Measurements from ENCODE around the gene ATP6V0B.

The ATP6V0B gene

GRCh38 chr1:43969746-43970466 lies 4.9 kb upstream of the ATP6V0B start, which contains the start of gene DPH2:
Gene DPH2, plus strand, starts transcription at chr1:43970010. Its CDS starts 166 bp downstream, at chr1:43970176.
- DNase-seq (ENCODE audit: low read depth) = peak; percentile 93

DNA sequence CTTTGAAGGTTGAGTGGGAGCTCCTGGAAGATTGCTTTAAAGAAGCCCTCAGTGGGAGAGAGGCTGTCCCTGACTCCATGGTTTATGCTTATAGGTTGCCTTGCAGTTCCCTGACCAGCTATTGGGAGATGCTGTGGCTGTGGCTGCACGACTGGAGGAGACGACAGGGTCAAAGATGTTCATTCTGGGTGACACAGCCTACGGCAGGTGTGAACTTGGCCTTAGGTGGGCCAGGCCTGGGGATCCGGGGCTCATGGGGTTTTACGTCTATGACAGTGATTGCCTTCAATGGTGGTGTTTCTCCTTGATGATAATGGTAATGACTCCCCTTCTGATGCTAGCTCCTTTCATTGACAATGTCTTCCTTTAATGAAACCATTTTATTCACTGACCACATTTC lies 4.3 kb upstream of the ATP6V0B start:
- DNase-seq (ENCODE audit: low read depth) = no peak

- no peak for DNase-seq (ENCODE audit: low read depth)
These were observed 3.8 kb upstream of the ATP6V0B start for GRCh38 chr1:43970911-43971310.

- no peak for DNase-seq (ENCODE audit: low read depth)
These were observed 3.3 kb upstream of the ATP6V0B start for GRCh38 chr1:43971336-43971980.

GRCh38 chr1:43973981-43974442 lies 748 bp upstream of the ATP6V0B start:
- DNase-seq (ENCODE audit: low read depth) = no peak

DNA sequence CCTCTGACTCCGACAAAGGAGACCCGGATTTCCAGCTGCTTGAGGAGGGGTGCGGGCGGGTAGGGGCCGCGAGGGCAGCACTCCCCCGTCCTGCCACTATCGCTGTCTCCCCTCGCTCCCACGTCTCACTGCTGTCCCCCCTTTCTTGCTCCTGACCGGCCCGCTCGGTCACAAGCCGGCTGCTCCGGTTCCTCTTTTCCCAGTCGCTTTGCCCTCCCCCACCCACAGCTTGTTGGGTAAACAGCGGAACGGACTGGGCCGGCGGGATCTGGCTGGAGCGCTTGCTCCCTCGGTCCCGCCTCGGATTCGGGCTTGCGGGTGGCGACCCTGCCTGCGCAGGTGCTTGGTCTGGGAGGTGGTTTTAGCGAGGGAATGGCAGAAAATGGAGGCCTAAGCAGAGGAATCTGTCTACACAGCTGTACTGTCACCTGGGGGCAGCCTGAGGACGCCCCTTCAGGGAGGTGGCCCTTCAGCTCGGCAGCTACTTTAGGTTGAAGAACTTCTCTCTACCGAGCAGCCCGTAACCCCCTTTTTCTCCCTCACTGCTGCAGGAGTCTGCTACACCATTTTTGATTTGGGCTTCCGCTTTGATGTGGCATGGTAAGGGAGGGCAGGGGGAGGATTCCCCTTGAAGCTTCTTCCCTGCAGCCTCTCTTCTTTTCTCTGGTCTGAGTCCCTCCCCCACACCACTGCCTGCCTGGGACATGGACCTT lies 645 bp downstream of the ATP6V0B start:
- DNase-seq (ENCODE audit: low read depth) = no peak

- DNase-seq (ENCODE audit: low read depth) = no peak
These were observed 1.3 kb downstream of the ATP6V0B start for GRCh38 chr1:43976045-43976444.

DNA sequence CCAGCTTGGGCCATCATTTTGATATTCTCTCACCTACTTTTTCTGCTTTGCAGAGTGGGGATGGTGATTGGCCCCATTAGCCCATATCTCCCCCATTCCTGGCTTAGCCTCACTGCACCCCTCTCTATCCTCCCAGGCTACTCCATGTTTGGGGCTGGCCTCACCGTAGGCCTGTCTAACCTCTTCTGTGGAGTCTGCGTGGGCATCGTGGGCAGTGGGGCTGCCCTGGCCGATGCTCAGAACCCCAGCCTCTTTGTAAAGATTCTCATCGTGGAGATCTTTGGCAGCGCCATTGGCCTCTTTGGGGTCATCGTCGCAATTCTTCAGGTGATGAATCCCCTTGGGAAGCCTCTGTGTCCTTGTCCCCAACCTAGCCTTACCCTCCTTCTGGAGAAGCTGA lies 2.1 kb downstream of the ATP6V0B start:
- no peak for DNase-seq (ENCODE audit: low read depth)

DNA sequence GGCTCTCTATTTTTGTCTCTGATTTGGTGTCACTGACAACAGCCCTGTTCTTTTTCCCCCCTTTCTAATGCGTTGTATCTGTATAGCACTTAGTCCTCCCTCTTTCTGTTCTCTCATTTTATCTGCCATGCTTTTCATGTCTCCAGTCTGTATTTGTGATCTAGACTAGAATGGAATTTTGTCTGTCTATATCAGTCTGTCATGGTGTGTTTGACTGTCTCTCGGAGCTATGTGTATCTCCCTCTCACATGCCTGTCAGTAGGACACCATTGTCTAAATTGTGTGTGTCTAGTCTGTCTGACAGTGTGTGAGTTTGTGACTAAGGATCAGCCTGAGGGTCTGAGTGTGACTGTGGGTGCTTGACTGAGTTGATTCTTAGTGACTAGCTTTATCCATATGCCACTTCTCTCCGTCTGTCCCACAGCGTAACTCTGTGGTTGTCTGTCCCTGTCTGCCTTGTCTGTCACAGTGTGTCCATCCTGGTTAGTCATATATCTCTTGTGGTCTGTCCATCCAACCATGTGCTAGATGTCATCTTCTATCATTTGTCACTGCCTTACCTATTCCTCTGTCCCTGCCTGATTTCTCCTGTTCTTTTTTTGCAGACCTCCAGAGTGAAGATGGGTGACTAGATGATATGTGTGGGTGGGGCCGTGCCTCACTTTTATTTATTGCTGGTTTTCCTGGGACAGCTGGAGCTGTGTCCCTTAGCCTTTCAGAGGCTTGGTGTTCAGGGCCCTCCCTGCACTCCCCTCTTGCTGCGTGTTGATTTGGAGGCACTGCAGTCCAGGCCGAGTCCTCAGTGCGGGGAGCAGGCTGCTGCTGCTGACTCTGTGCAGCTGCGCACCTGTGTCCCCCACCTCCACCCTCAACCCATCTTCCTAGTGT lies 2.9 kb downstream of the ATP6V0B start:
- DNase-seq (ENCODE audit: low read depth) = no peak

GRCh38 chr1:43978264-43978550 lies 3.4 kb downstream of the ATP6V0B start:
- no peak for DNase-seq (ENCODE audit: low read depth)

DNA sequence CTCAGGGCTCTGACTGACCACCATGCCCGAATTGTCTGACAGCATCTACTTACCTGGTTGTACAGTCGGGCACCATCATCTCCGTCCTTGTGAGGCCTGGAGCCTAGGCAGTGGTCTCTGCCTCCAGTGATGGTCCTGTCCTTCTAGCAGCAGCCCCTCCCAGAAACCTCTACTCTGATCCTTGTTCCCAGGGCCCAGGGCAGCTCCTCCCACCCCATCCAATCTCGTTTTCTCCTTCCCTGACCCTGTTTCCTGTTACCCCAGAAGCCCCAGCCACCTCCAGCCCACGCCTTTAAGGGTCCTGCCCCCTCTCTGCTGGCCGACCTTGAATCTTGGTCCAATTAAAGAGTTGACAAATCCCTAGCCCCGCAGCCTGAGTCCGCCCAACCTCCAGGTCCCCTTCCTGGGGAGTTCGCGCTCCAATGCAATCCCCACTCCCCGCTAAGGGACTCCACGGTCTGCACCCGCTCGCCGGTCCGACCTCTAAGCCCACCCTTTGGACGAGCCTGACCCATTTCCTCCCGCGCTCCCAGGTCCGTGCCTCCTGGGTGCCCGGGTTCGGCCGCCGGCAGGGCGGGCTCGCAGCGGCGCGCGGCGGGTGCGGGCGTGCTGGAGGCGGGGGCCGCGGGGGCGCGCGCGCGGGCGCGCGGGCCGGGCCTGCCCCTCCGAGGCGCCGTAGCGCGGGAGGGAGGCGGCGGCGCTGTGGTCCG lies 3.9 kb downstream of the ATP6V0B start, which contains the start of gene B4GALT2:
Gene B4GALT2, plus strand, starts transcription at position 660 of the 710 bp plus-strand sequence. CDS start 1,951 bp downstream, outside the sequence.
- DNase-seq (ENCODE audit: low read depth) = no peak

- no peak for DNase-seq (ENCODE audit: low read depth)
These were observed 4.4 kb downstream of the ATP6V0B start for GRCh38 chr1:43979261-43979527.

DNA sequence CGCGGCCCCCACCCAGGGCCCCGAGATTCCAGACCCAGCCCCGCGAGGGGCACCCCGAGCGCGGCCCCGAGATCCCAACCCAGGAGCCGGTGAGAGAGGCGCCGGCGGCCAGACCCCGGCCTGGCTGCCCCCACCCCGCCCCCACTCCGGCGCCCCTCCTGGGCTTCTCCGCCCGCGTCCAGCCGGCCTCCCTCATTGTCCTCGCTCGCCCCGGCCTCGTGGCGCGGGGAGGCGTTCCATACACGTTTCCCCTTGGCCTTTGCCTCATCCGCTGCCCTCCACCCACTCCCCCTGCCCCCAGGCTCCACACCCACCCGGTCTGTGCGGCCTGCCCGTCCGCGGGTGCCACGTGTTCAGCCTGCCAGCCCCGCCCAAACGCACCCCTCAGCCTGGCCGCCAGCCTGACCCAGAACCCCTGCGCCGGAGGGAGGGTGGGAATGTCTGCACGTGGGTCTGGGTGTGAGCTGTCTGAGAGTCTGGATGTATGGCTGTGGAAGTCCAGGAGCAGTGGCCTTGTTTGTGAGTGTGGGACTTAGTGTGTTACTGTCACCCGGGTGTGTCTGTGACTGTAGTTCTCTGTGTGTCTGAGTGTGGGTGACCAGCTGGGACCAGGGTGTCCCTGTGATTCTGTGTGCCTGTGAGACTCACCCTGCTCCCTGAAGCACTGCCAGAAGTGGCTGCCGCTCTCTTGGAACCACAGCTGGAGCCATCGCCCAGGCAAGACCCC lies 4.9 kb downstream of the ATP6V0B start:
- DNase-seq (ENCODE audit: low read depth) = no peak

DNA sequence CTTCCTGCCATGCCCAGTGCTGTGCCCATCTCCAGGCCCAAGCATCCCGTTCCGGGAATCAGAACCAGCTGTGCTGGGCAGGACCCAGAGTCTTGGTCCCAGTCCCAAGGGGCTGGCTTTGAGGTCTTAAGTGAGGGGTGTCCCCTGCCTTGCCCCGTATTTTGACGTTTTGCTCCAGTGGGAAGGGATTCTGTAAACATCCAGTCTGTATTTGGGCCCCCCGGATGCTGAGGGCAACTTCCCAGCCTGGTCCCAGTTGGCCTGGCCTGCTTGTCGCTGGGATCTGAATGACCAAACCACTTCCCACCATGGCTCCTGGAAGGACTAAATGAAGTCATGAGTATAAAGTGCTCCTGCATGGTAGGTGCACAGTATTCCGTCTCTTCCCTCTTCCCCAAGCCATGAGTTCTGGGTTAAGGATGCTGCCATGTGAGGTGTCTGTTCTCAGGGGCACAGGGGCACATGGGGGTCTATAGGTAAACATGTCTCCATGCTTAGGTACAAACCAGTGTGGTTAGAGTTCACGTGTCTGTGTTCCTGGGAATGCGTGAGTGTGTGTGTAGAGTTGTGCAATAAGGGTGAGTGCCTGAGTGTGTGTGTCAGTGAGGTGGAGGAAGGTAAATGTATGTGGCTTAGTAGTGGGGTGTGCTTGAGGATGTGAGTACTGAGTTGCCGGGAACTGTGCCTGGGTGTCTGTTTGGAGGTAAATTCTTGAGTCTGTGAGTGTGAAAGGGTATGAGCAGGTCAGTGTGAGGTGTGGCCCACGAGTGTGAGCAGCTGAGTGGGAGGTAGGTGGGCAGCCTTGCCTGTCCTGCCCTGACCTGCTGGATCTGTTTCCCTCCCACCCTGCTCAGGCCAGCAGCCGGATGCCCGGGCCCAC lies 5.7 kb downstream of the ATP6V0B start:
- no peak for DNase-seq (ENCODE audit: low read depth)

- no peak for DNase-seq (ENCODE audit: low read depth)
These were observed 6.4 kb downstream of the ATP6V0B start for GRCh38 chr1:43981135-43981491.

DNA sequence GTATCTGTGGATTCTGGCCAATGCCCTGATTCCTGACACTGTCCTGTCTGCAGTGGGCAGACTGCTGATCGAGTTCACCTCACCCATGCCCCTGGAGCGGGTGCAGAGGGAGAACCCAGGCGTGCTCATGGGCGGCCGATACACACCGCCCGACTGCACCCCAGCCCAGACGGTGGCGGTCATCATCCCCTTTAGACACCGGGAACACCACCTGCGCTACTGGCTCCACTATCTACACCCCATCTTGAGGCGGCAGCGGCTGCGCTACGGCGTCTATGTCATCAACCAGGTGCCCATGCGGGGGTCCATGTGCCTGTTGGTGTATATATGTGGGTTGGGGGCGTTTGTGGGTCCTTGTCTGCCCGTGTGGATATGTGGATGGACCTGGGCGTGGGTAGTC lies 6.9 kb downstream of the ATP6V0B start:
- DNase-seq (ENCODE audit: low read depth) = no peak

DNA sequence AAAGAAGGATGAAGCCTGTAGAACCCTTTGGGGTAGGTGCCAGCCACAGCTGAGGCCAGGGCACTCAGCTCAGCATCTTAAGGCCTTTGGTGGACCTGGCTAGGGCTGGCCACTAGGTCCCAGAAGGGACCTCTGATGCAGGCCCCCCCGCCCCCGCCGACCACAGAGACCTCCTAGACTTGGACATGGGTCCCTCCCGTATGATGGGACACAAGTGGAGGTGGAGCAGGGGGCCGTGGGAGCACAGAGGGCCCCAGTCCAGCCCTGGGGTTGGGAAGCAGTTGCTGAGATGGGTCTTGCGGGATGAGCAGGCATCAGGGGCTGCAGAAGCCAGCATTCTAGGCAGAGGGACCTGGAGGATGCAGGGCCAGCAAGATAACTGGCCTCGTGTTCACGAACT lies 7.5 kb downstream of the ATP6V0B start:
- DNase-seq (ENCODE audit: low read depth) = no peak

- DNase-seq (ENCODE audit: low read depth) = no peak
These were observed 8.0 kb downstream of the ATP6V0B start for GRCh38 chr1:43982808-43983207.

DNA sequence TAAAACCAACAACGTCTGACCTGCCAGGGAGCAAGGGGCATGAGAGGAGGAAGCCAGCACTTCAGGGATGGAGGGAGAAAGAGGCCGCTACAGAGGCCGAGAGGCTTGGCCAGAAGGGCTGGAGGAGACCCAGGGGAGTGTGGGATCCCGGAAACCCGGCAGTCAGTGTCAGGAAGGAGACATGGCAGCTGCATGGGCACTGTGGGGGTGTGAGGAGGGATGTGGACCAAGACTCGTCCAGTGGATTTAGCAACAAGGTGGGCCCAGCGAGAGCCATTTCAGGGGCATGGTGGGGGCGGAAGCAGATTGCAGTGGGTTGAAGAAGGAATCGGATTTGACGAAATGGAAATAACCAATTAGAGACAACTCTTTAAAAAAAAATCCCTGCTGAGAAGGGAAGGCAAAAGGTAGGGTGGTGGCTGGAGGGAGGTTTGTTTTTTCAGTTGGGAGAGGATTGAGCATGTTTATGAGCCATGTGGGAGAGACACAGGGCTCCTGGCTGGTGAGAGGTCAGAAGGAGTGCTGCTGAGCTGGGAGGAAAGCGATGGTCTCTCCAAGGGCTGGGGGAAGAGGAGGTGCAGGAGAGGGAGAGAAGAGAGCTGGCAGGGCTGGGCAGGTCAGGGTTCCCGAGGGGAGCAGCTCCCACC lies 8.6 kb downstream of the ATP6V0B start:
- DNase-seq (ENCODE audit: low read depth) = no peak

GRCh38 chr1:43984855-43985254 lies 10.1 kb downstream of the ATP6V0B start:
- DNase-seq (ENCODE audit: low read depth) = no peak

All from HS-27A (cell line).